Measurements from ENCODE around the gene TLE2.

DNA sequence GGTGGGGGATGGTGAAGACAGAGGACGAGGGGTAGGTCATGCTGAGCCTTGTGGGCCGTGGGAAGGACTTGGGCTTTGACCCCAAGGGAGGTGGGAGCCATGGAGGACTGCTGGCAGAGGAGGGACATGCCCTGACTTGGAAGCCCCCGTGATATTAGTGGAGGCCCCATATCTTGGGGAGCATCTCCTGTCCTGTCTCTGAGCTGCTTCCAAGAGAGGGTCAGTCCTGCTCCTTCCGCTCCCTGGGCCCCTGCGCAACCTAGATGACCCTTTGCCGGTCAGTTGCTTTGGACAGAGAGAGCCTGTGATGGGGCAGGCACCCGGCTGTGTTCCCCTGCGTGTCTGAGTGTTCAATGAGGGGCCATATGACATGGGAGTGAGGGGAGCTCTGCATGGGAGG lies 46.5 kb downstream of the TLE2 start:
- TF ChIP-seq, protein P1, sequence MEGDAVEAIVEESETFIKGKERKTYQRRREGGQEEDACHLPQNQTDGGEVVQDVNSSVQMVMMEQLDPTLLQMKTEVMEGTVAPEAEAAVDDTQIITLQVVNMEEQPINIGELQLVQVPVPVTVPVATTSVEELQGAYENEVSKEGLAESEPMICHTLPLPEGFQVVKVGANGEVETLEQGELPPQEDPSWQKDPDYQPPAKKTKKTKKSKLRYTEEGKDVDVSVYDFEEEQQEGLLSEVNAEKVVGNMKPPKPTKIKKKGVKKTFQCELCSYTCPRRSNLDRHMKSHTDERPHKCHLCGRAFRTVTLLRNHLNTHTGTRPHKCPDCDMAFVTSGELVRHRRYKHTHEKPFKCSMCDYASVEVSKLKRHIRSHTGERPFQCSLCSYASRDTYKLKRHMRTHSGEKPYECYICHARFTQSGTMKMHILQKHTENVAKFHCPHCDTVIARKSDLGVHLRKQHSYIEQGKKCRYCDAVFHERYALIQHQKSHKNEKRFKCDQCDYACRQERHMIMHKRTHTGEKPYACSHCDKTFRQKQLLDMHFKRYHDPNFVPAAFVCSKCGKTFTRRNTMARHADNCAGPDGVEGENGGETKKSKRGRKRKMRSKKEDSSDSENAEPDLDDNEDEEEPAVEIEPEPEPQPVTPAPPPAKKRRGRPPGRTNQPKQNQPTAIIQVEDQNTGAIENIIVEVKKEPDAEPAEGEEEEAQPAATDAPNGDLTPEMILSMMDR (optimal IDR thresholded peaks at IDR 0.05 in 1 of 3, IDR thresholded peaks at IDR 0.05 in 1 of 3, conservative IDR thresholded peaks at IDR 0.05 in 1 of 3; ENCODE audit: extremely low read depth in 1 of 3, insufficient read depth in 2 of 3, low read length in 3 of 3): no peak
- no peak for TF ChIP-seq EZH2 (IDR thresholded peaks at IDR 0.05; ENCODE audit: low read length)

Data from keratinocyte (primary cell).